ENCODE results near the gene PHF21B.

PHF21B gene

DNA sequence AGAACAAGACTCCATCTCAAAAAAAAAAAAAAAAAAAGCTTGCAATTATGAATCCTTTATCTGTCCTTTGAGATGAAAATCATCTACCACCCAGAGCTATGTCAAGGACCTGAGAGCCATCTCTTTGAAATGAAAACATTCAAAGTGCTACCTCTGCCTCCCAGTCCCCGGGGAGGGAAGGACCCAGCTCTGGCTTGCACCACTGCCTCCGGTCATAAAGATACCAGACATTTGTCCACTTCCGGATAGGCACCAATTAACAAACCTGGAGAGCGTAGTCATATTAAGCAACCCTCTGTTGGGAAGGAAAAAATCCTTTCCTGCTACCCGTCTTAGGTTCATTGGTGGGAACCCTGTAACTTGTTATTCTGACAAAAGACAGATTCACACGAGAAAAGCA lies 158.9 kb downstream of the PHF21B start:
- DNase-seq, result no peak
- H3K36me3 Mint-ChIP-seq, result no peaks in the 10 kb centered on the region

DNA sequence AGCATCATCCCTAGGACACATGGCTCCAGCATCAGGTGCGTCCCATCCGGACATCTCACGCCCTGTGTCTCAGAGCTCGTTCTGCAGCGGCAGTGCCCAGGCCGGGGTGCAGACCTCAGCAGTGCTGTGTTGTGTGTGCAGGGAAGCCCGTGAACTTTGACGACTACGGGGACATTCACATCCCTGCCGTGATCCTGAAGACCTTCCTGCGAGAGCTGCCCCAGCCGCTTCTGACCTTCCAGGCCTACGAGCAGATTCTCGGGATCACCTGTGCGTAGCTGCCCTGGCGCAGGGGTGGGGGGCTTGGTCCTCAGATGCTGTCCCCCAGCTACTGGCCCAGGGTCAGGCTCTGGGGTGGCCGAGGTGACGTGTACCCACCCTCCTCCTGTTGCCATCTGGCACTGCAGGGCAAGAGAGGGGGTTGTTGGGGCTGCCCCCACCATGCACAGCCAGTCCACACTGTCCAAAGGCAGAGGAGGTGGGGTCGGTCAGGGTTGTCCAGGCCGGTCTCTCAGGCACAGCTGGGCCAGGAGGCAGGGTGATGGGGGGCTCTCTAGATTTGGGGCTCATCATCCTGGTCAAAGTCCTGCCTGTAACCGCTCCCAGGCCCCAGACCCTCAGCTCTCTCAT lies 160.9 kb downstream of the PHF21B start:
- H3K27me3 Mint-ChIP-seq, result no peaks in the 10 kb centered on the region
- H3K4me1 Mint-ChIP-seq, result no peaks in the 10 kb centered on the region
- no peak overlapping the region for H3K27ac Mint-ChIP-seq
- CTCF ChIA-PET, result no interaction called here
- DNase-seq, result no peak
- H3K4me3 Mint-ChIP-seq, result no peak overlapping the region
- H3K9me3 Mint-ChIP-seq, result no peaks in the 10 kb centered on the region
- no peaks in the 10 kb centered on the region for H3K36me3 Mint-ChIP-seq

More for the DNA sequence above, 158.9 kb downstream of the PHF21B start:
- Mint-ChIP-seq H3K27ac (no peak overlapping the region), H3K4me1 (no peaks in the 10 kb centered on the region), H3K27me3 (no peaks in the 10 kb centered on the region), H3K9me3 (no peaks in the 10 kb centered on the region), H3K4me3 (no peak overlapping the region)
- CTCF ChIA-PET, result interaction anchor here (0.6 kb wide), 1 partner anchor 1077 kb away, joined by 4 read pairs; no protein-coding TSS in a partner anchor

DNA sequence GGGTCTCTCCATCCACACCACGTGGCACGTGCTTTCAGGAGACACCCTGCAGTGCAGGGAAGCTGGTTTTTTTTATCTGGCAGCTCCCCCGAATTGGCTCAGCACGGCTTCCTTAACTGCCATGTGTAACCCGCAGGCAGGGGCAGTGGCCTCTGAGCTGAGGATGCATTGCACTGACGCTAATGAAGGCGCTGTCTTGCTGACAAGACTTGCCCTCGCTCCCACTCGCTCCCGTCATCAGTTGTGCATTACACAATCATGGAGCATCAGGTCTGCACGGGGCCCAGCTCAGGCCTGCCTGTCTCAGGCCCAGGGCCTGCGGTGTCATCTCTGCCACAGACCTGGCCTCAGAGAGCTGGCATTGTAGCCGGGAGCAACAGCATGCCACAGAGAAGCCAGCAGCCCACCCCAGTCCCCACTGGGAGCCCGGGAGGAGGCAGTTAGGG lies 161.5 kb downstream of the PHF21B start:
- Mint-ChIP-seq H3K27me3 (no peaks in the 10 kb centered on the region), H3K9me3 (no peaks in the 10 kb centered on the region), H3K4me1 (no peaks in the 10 kb centered on the region), H3K36me3 (no peaks in the 10 kb centered on the region), H3K27ac (no peak overlapping the region), H3K4me3 (no peak overlapping the region)
- CTCF ChIA-PET, result interaction anchor here (0.5 kb wide), 1 partner anchor 130 kb away, joined by 4 read pairs; no protein-coding TSS in a partner anchor
- DNase-seq, result no peak

DNA sequence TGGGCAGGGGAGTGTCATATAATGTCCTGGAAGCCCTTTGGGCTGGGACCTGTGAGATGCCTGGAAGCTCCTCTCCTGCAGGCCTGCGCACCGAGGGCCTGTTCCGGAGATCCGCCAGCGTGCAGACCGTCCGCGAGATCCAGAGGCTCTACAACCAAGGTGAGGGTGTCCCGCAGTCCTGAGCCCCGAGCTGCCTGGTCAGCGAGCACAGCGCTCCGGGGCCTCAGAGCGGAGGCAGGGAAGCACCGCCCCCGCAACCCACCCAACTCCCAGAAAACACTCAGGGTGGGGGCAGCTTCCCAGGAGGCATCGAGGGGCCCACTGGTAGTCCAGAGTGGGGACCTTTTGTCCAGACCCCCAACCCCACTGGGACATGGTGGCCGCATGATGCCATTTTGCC lies 161.9 kb downstream of the PHF21B start:
- Mint-ChIP-seq H3K9me3 (no peaks in the 10 kb centered on the region), H3K36me3 (no peaks in the 10 kb centered on the region), H3K27ac (no peak overlapping the region), H3K27me3 (no peaks in the 10 kb centered on the region), H3K4me1 (no peaks in the 10 kb centered on the region), H3K4me3 (no peak overlapping the region)
- CTCF ChIA-PET, result interaction anchor here (0.5 kb wide), 1 partner anchor 129 kb away, joined by 4 read pairs; no protein-coding TSS in a partner anchor
- DNase-seq, result no peak

DNA sequence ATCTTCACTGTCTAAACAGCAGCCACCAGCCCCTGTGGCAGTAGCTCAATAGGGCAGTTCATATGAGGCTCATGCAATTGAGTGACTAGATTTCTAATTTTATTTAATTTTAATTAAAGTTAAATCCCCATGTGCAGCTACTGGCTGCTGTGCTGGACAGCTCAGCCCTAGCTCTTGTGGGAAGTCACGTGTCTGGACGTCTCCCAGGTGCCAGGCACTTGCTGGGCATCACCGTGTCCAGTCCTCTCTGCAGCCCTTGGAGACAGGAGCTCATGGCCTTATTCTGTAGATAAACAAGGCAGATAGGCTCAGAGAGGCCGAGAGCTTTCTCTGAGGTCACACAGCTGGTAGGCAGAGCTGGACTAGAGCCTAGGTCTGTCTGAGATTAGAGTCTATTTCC lies 162.4 kb downstream of the PHF21B start:
- H3K4me3 Mint-ChIP-seq, result no peak overlapping the region
- no peaks in the 10 kb centered on the region for H3K36me3 Mint-ChIP-seq
- no peaks in the 10 kb centered on the region for H3K9me3 Mint-ChIP-seq
- no peaks in the 10 kb centered on the region for H3K27me3 Mint-ChIP-seq
- CTCF ChIA-PET, result no interaction called here
- DNase-seq, result no peak
- H3K27ac Mint-ChIP-seq, result no peak overlapping the region
- no peaks in the 10 kb centered on the region for H3K4me1 Mint-ChIP-seq

DNA sequence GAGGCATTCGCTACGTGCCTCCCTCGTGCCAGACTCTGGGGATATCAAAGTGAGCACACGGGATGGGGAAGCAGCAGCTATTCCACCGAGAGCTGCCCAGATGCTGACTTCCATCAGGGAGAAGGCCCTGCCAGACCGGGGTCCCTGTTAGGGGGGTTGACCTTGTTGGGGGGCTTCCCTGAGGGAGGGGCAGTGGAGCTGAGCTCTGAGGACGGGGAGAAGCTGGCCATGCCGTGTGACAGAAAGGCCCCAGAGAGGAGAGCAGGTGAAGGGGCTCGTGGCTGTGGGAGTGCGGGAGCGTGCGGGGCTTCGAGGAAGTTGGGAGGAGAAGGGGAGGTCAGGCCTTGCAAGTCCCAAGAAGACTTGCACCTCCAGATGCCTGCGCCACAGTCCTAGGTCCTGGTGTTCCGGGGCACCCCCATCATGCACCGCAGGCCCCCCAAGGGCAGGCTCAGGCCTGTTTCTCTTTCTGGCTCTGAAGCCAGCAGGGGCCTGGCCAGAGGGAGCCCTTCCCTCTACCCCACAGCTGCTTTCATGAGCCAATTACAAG lies 163.0 kb downstream of the PHF21B start:
- CTCF ChIA-PET, result no interaction called here
- Mint-ChIP-seq H3K9me3 (no peaks in the 10 kb centered on the region), H3K4me3 (no peak overlapping the region), H3K27ac (no peak overlapping the region), H3K27me3 (no peaks in the 10 kb centered on the region), H3K4me1 (no peaks in the 10 kb centered on the region), H3K36me3 (no peaks in the 10 kb centered on the region)
- no peak for DNase-seq

DNA sequence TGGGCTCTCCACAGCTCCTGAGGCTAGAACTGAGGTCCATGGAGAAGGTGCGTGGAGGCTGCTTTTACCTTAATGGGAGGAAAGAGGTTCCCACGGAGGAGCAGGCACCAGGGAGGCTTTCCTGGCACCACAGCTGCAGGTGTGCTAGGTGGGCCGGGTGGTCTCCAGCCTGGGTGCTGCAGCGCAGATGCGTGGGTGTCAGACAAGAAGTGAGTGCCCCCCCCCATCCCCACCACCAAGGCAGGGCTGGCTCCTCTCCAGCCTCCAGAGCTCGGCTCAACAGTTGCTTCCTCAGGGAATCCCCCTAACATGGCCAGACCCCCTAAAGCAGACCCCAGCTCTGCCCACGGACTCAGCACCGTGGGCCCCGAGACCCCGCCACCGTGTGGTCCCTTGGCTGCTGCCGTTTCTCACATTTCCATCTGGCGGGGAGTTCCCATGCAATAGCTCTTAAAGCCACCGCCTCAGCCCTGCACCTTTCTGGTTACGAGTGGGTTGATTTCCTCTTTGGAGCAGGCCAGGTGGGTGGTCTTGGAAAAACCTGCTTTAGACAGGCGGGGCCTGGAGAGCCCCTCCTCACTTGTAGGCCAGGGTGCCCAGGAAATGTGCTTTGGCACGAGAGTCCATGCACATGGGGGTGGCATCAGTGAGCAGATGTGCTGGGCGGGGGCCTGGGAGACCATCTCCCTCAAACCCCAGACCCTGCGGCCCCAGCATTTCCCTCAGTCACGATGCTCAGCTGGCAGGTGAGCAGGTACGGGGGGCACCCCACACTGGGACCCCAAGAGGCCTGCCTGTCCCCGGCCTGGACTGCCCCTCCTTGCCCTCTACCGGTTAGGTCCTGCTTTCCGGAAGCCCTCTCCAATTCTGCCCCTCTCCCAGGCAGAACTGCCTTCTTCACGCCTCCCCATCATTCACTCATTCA lies 163.7 kb downstream of the PHF21B start:
- Mint-ChIP-seq H3K4me1 (no peaks in the 10 kb centered on the region), H3K4me3 (no peak overlapping the region), H3K36me3 (no peaks in the 10 kb centered on the region), H3K27me3 (no peaks in the 10 kb centered on the region), H3K9me3 (no peaks in the 10 kb centered on the region), H3K27ac (no peak overlapping the region)
- no peak for DNase-seq
- CTCF ChIA-PET, result no interaction called here

DNA sequence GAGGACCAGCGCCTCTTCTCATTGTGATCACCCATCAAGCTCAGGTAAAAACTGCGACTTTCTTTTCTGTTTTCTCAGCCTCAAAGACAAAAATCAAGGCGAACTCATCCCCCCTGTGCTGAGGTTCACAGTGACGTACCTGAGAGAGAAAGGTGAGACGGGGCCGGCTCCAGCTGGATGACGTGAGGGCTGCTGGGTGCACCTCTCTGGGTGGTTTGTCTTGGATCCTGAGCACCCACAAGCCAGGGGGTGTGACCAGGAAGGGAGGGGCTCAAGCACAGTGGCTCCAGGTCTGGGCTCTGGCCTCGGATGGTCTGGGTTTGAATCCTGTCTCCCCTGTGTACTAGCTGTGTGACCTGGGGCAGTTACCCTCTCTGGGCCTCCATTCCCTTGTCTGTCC lies 164.6 kb downstream of the PHF21B start:
- Mint-ChIP-seq H3K27ac (no peak overlapping the region), H3K9me3 (no peaks in the 10 kb centered on the region), H3K4me3 (no peak overlapping the region), H3K4me1 (no peaks in the 10 kb centered on the region), H3K27me3 (no peaks in the 10 kb centered on the region), H3K36me3 (no peaks in the 10 kb centered on the region)
- CTCF ChIA-PET, result no interaction called here
- DNase-seq, result no peak

DNA sequence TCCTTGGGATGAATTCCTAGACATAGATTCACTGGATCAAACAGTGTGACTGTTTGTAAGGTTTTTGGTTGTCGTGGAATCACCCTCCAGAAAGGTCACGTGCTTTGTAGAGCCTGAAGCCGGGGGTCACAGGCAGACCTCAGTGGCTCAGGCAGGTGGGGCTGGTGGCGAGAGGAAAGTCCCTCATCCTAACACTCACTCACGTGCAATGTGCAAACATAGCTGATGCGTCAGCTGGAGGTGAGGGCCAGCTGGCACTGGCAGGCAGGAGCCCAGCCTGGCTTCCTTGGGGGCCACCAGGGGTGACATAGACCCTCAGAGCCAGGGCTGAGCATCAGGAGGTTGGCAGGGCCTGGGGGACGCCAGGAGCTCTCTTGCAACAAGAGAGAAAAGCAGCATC lies 167.4 kb downstream of the PHF21B start:
- Mint-ChIP-seq H3K9me3 (no peaks in the 10 kb centered on the region), H3K27me3 (no peaks in the 10 kb centered on the region), H3K4me1 (no peaks in the 10 kb centered on the region), H3K36me3 (no peaks in the 10 kb centered on the region), H3K27ac (no peak overlapping the region), H3K4me3 (no peak overlapping the region)
- CTCF ChIA-PET, result no interaction called here
- no peak for DNase-seq

DNA sequence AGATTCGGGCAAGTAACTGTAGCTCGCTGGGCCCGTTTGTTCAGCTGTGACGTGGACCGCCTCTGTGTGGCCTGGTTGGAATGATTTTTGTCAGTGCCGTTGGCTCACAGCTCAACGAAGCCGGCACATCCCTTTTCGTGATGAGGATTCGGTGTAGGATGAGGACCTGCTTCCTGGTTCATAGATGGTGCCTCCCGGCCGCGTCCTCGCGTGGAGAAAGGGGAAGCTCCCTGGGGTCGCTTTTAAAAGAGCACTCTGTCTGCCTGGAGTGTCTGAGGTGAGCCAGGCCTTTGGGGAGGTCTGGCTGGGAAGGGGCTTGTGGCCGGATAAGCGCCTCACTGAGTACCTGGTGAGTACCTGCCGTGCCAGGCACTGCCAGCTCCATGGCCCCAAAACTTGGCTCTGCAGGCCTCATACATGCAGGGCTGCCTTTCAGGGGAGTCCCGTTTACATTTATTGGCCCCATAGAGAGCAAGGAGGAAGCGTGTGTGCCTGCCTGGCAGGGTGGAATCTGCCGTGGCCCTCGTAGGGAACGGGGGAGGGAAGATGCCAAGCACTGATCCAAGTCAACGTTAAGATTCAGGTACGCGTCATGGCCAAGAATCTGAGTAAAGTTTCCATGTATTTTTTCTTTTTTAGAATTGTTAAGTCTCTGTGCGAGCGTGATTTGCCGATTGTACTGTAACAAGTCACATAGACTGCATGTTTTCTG lies 169.0 kb downstream of the PHF21B start:
- no peak overlapping the region for H3K4me3 Mint-ChIP-seq
- H3K4me1 Mint-ChIP-seq, result no peaks in the 10 kb centered on the region
- peaks cover under 1% of the 10 kb centered on the region for H3K9me3 Mint-ChIP-seq
- H3K36me3 Mint-ChIP-seq, result no peaks in the 10 kb centered on the region
- no peak overlapping the region for H3K27ac Mint-ChIP-seq
- CTCF ChIA-PET, result no interaction called here
- no peak for DNase-seq
- H3K27me3 Mint-ChIP-seq, result no peaks in the 10 kb centered on the region

DNA sequence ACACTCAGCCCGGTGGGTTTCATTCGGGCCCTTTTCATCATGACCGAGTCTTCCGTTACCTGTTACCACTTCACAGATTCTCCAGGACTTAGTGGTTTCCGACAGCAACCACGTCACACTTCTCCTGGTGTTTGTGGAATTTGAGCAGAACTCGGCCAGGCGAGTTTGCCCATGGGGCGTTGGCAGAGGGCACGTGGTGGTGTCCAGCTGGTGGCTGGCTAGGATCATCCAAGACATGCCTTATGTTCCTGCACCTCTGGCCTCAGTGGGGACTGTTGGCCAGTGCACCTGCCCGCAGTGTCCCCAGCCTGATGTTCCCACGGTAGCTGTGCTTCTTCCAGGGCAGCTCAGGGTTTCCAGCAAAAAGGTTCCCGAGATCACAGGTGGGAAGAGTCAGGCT lies 170.1 kb downstream of the PHF21B start:
- CTCF ChIA-PET, result no interaction called here
- DNase-seq, result no peak
- Mint-ChIP-seq H3K4me3 (no peak overlapping the region), H3K27ac (no peak overlapping the region), H3K36me3 (no peaks in the 10 kb centered on the region), H3K27me3 (no peaks in the 10 kb centered on the region), H3K9me3 (peaks cover 6% of the 10 kb centered on the region), H3K4me1 (no peaks in the 10 kb centered on the region)

DNA sequence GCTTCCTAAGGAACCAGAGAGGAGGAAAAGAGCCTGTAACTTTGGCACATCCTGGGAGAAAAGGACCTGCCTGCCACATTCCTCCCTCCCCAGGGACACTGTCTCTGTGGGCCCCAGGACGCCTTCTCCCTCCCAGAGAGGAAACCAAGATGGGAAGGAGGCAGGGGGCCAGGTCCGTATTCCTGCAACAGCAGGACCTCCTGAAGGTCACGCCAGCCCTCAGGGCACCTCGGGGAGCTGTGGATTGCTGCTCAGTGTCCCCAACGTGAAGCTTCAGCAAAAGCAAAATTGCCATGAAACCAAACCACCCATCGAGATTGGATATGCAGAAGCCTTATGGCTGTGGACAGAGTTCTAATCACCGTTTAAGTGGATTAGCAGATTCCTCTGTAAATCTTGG lies 170.7 kb downstream of the PHF21B start:
- CTCF ChIA-PET, result interaction anchor here (0.7 kb wide), 1 partner anchor 15 kb away, joined by 3 read pairs; no protein-coding TSS in a partner anchor
- DNase-seq, result no peak
- H3K4me3 Mint-ChIP-seq, result no peak overlapping the region
- H3K27ac Mint-ChIP-seq, result no peak overlapping the region
- no peaks in the 10 kb centered on the region for H3K27me3 Mint-ChIP-seq
- no peaks in the 10 kb centered on the region for H3K4me1 Mint-ChIP-seq
- peaks cover 7% of the 10 kb centered on the region for H3K9me3 Mint-ChIP-seq
- H3K36me3 Mint-ChIP-seq, result no peaks in the 10 kb centered on the region

DNA sequence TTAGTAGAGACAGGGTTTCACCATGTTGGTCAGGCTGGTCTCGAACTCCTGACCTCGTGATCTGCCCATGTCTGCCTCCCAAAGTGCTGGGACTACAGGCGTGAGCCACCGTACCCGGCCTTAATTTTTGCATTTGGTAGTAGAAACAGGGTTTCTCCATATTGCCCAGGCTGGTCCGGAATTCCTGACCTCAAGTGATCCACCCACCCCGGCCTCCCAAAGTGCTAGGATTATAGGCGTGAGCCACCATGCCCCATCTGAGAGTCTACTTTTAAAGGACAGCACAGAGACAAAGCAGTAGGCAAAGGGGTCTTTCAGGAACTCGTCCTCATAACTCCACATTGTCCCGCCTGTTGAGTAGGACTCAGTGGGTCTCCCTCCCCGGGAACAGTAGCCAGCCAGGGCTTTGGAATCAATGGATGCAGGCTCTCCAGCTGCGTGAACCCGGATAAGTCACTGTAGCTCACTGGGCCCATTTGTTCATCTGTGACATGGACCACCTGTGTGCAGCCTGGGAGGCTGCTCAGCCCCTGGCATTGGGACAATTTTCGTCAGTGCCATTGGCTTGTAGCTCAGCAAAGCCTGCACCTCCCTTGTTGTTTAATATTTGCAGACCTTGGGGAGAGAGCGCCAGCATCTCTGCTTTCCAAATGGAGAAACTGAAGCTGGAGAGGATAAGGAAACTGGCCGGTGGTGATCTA lies 171.3 kb downstream of the PHF21B start:
- Mint-ChIP-seq H3K9me3 (peaks cover 7% of the 10 kb centered on the region), H3K36me3 (no peaks in the 10 kb centered on the region), H3K27me3 (no peaks in the 10 kb centered on the region), H3K4me3 (no peak overlapping the region), H3K27ac (no peak overlapping the region), H3K4me1 (no peaks in the 10 kb centered on the region)
- CTCF ChIA-PET, result interaction anchor here (0.7 kb wide), 1 partner anchor 16 kb away, joined by 3 read pairs; no protein-coding TSS in a partner anchor
- no peak for DNase-seq

DNA sequence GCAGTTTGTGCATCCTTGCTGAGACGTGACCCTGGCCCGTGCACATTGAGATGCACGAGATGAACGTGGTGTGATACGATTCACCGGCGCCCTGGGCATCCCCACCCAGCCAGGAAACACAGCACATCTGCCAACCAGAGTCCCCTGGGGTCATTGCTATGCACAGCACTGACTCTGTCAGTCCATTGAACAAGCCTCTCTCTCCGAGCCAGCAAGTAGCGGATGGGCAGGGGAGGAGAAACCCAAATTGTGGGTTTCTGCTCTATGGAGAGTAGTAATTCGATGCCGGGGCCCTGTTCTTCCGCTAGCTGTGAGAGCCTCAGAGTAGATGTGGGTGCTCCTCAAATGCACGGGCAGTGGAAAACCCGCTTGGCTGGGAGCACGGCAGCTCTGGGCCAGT lies 172.3 kb downstream of the PHF21B start:
- H3K9me3 Mint-ChIP-seq, result peaks cover 7% of the 10 kb centered on the region
- CTCF ChIA-PET, result no interaction called here
- H3K27me3 Mint-ChIP-seq, result no peaks in the 10 kb centered on the region
- H3K27ac Mint-ChIP-seq, result no peak overlapping the region
- no peaks in the 10 kb centered on the region for H3K4me1 Mint-ChIP-seq
- no peak for DNase-seq
- H3K36me3 Mint-ChIP-seq, result no peaks in the 10 kb centered on the region
- no peak overlapping the region for H3K4me3 Mint-ChIP-seq

All from activated naive CD4-positive, alpha-beta T cell treated with anti-CD3 and anti-CD28 coated beads, Interleukin-2, amount 10 ng/mL, durations not matched to agents 7 days and 5 days (primary cell).